ENCODE measurements around the gene AKTIP.
"Not testable (repeated sequence)": the region's sequence is repeated elsewhere in the genome, so short reads cannot be mapped to it uniquely, and the experiment has no call there.

AKTIP gene

GRCh38 chr16:53515259-53515658, 12.2 kb upstream of the AKTIP start:
- 83 to 91% methylated on average over 5 to 6 of the region's 6 CpGs for WGBS, 2 experiments (ENCODE audit: insufficient coverage in 2 of 2)

GRCh38 chr16:53512795-53513194, 9.8 kb upstream of the AKTIP start:
- not testable (repeated sequence) for H3K36me3 ChIP-seq (ENCODE audit: control insufficient read depth, insufficient read depth, low read length); H3K4me3 ChIP-seq (ENCODE audit: extremely low read depth, insufficient read depth, low read length, poor library complexity, severe bottlenecking); H3K9me3 ChIP-seq (ENCODE audit: control insufficient read depth, low read length); H3K27ac ChIP-seq (ENCODE audit: low read depth, low read length, severe bottlenecking); H3K4me1 ChIP-seq (ENCODE audit: control insufficient read depth, insufficient read depth, low read length, poor library complexity, severe bottlenecking)
- 100% methylated on average over 1 of the region's 1 CpG; no CpG with 5 or more reads in 1 of the 2 experiments for WGBS, 2 experiments (ENCODE audit: insufficient coverage in 2 of 2)

More at GRCh38 chr16:53515259-53515658, 12.2 kb upstream of the AKTIP start:
- peaks cover under 1% of the 10 kb centered on the region for H3K4me1 ChIP-seq (ENCODE audit: control insufficient read depth, insufficient read depth, low read length, poor library complexity, severe bottlenecking)
- no peaks in the 10 kb centered on the region for H3K36me3 ChIP-seq (ENCODE audit: control insufficient read depth, insufficient read depth, low read length)
- H3K27ac ChIP-seq (ENCODE audit: low read depth, low read length, severe bottlenecking): no peak overlapping the region
- H3K9me3 ChIP-seq (ENCODE audit: control insufficient read depth, low read length): peaks cover 8% of the 10 kb centered on the region
- no peak overlapping the region for H3K4me3 ChIP-seq (ENCODE audit: extremely low read depth, insufficient read depth, low read length, poor library complexity, severe bottlenecking)

GRCh38 chr16:53511403-53512280, 8.6 kb upstream of the AKTIP start:
- peaks cover 4% of the 10 kb centered on the region for H3K4me1 ChIP-seq (ENCODE audit: control insufficient read depth, insufficient read depth, low read length, poor library complexity, severe bottlenecking)
- no peak overlapping the region for H3K4me3 ChIP-seq (ENCODE audit: extremely low read depth, insufficient read depth, low read length, poor library complexity, severe bottlenecking)
- no peak overlapping the region for H3K27ac ChIP-seq (ENCODE audit: low read depth, low read length, severe bottlenecking)
- H3K36me3 ChIP-seq (ENCODE audit: control insufficient read depth, insufficient read depth, low read length): no peaks in the 10 kb centered on the region
- 89 to 97% methylated on average over 4 to 6 of the region's 12 CpGs for WGBS, 2 experiments (ENCODE audit: insufficient coverage in 2 of 2)
- peaks cover 8% of the 10 kb centered on the region for H3K9me3 ChIP-seq (ENCODE audit: control insufficient read depth, low read length)

- H3K9me3 ChIP-seq (ENCODE audit: control insufficient read depth, low read length): peaks cover 8% of the 10 kb centered on the region
- no peaks in the 10 kb centered on the region for H3K36me3 ChIP-seq (ENCODE audit: control insufficient read depth, insufficient read depth, low read length)
- H3K27ac ChIP-seq (ENCODE audit: low read depth, low read length, severe bottlenecking): no peak overlapping the region
- no peak overlapping the region for H3K4me3 ChIP-seq (ENCODE audit: extremely low read depth, insufficient read depth, low read length, poor library complexity, severe bottlenecking)
- WGBS, 2 experiments (ENCODE audit: insufficient coverage in 2 of 2): 100% methylated on average over 4 of the region's 6 CpGs
- H3K4me1 ChIP-seq (ENCODE audit: control insufficient read depth, insufficient read depth, low read length, poor library complexity, severe bottlenecking): peaks cover 4% of the 10 kb centered on the region
These were observed 8.0 kb upstream of the AKTIP start for GRCh38 chr16:53511084-53511402.

- H3K9me3 ChIP-seq (ENCODE audit: control insufficient read depth, low read length): peaks cover 8% of the 10 kb centered on the region
- no peak overlapping the region for H3K27ac ChIP-seq (ENCODE audit: low read depth, low read length, severe bottlenecking)
- peaks cover 4% of the 10 kb centered on the region for H3K4me1 ChIP-seq (ENCODE audit: control insufficient read depth, insufficient read depth, low read length, poor library complexity, severe bottlenecking)
- H3K36me3 ChIP-seq (ENCODE audit: control insufficient read depth, insufficient read depth, low read length): no peaks in the 10 kb centered on the region
- WGBS, 2 experiments (ENCODE audit: insufficient coverage in 2 of 2): 50 to 73% methylated on average over 1 to 2 of the region's 2 CpGs
- H3K4me3 ChIP-seq (ENCODE audit: extremely low read depth, insufficient read depth, low read length, poor library complexity, severe bottlenecking): no peak overlapping the region
These were observed 7.7 kb upstream of the AKTIP start for GRCh38 chr16:53510704-53511070.

- H3K4me3 ChIP-seq (ENCODE audit: extremely low read depth, insufficient read depth, low read length, poor library complexity, severe bottlenecking): no peak overlapping the region
- peaks cover 4% of the 10 kb centered on the region for H3K4me1 ChIP-seq (ENCODE audit: control insufficient read depth, insufficient read depth, low read length, poor library complexity, severe bottlenecking)
- H3K36me3 ChIP-seq (ENCODE audit: control insufficient read depth, insufficient read depth, low read length): no peaks in the 10 kb centered on the region
- WGBS, 2 experiments (ENCODE audit: insufficient coverage in 2 of 2): 63 to 76% methylated on average over 22 to 26 of the region's 29 CpGs
- H3K27ac ChIP-seq (ENCODE audit: low read depth, low read length, severe bottlenecking): peak overlapping the region; percentile 64
- peaks cover 8% of the 10 kb centered on the region for H3K9me3 ChIP-seq (ENCODE audit: control insufficient read depth, low read length)
These were observed 7.1 kb upstream of the AKTIP start for GRCh38 chr16:53509906-53510703.

GRCh38 chr16:53507464-53508179, 4.6 kb upstream of the AKTIP start:
- Histone ChIP-seq H3K27ac (ENCODE audit: low read depth, low read length, severe bottlenecking) (no peak overlapping the region), H3K4me3 (ENCODE audit: extremely low read depth, insufficient read depth, low read length, poor library complexity, severe bottlenecking) (no peak overlapping the region), H3K4me1 (ENCODE audit: control insufficient read depth, insufficient read depth, low read length, poor library complexity, severe bottlenecking) (peaks cover 10% of the 10 kb centered on the region), H3K9me3 (ENCODE audit: control insufficient read depth, low read length) (no peaks in the 10 kb centered on the region), H3K36me3 (ENCODE audit: control insufficient read depth, insufficient read depth, low read length) (no peaks in the 10 kb centered on the region)
- 94 to 98% methylated on average over 7 to 8 of the region's 12 CpGs for WGBS, 2 experiments (ENCODE audit: insufficient coverage in 2 of 2)

- Histone ChIP-seq H3K9me3 (ENCODE audit: control insufficient read depth, low read length) (no peaks in the 10 kb centered on the region), H3K4me3 (ENCODE audit: extremely low read depth, insufficient read depth, low read length, poor library complexity, severe bottlenecking) (no peak overlapping the region), H3K27ac (ENCODE audit: low read depth, low read length, severe bottlenecking) (no peak overlapping the region), H3K36me3 (ENCODE audit: control insufficient read depth, insufficient read depth, low read length) (no peaks in the 10 kb centered on the region), H3K4me1 (ENCODE audit: control insufficient read depth, insufficient read depth, low read length, poor library complexity, severe bottlenecking) (peaks cover 21% of the 10 kb centered on the region)
- no CpG with 5 or more reads among the region's 3 CpGs for WGBS, 2 experiments (ENCODE audit: insufficient coverage in 2 of 2)
These were observed 3.2 kb upstream of the AKTIP start for GRCh38 chr16:53506254-53506653.

GRCh38 chr16:53504665-53505064, 1.7 kb upstream of the AKTIP start:
- H3K9me3 ChIP-seq (ENCODE audit: control insufficient read depth, low read length): no peaks in the 10 kb centered on the region
- no peak overlapping the region for H3K4me3 ChIP-seq (ENCODE audit: extremely low read depth, insufficient read depth, low read length, poor library complexity, severe bottlenecking)
- peak overlapping the region; percentile 57 for H3K27ac ChIP-seq (ENCODE audit: low read depth, low read length, severe bottlenecking)
- 89 to 96% methylated on average over 7 of the region's 7 CpGs for WGBS, 2 experiments (ENCODE audit: insufficient coverage in 2 of 2)
- no peaks in the 10 kb centered on the region for H3K36me3 ChIP-seq (ENCODE audit: control insufficient read depth, insufficient read depth, low read length)
- peaks cover 17% of the 10 kb centered on the region for H3K4me1 ChIP-seq (ENCODE audit: control insufficient read depth, insufficient read depth, low read length, poor library complexity, severe bottlenecking)

GRCh38 chr16:53503991-53504663, 1.1 kb upstream of the AKTIP start:
- no peaks in the 10 kb centered on the region for H3K36me3 ChIP-seq (ENCODE audit: control insufficient read depth, insufficient read depth, low read length)
- peak overlapping the region; percentile 72 for H3K4me3 ChIP-seq (ENCODE audit: extremely low read depth, insufficient read depth, low read length, poor library complexity, severe bottlenecking)
- 56 to 71% methylated on average over 8 to 9 of the region's 15 CpGs for WGBS, 2 experiments (ENCODE audit: insufficient coverage in 2 of 2)
- H3K4me1 ChIP-seq (ENCODE audit: control insufficient read depth, insufficient read depth, low read length, poor library complexity, severe bottlenecking): peaks cover 17% of the 10 kb centered on the region
- no peaks in the 10 kb centered on the region for H3K9me3 ChIP-seq (ENCODE audit: control insufficient read depth, low read length)
- H3K27ac ChIP-seq (ENCODE audit: low read depth, low read length, severe bottlenecking): peak overlapping the region; percentile 57
